Measurements from ENCODE around the gene DCLRE1C.

- no peak for TF ChIP-seq CTCF (IDR thresholded peaks at IDR 0.05)
- no peak for TF ChIP-seq POLR2A (IDR thresholded peaks at IDR 0.05)
Measured at GRCh38 chr10:14855453-14855852, 98.4 kb downstream of the DCLRE1C start.
